Neural cell (in vitro differentiated cells): ENCODE measurements around the gene VWA5B1. TPM values are rescaled to one million over a fixed set of nuclear protein-coding genes. Genes with fewer than 3 reads are reported as not detected.
"Not testable (repeated sequence)": the region's sequence is repeated elsewhere in the genome, so short reads cannot be mapped to it uniquely, and the experiment has no call there.

Experiments
- H2AFZ ChIP-seq: fragments of 200-600, 300-800 bp; sonication (generic), shearing (Covaris generic); 2 replicates; pipeline ENCODE4 v1.6.0; 2014; ENCODE audit warnings: low read depth, mild to moderate bottlenecking, antibody characterized with exemption, low read length, moderate library complexity
- H3F3A ChIP-seq: fragments of 200-600 bp; shearing (Covaris generic); 2 replicates; pipeline ENCODE4 v1.6.1; 2016; ENCODE audit warnings: mild to moderate bottlenecking, moderate library complexity, mixed read lengths, antibody characterized with exemption, low read length; ENCODE audit not compliant: insufficient read depth, poor library complexity, severe bottlenecking
- H3K27ac ChIP-seq: fragments of 200-600, 300-800 bp; sonication (generic), shearing (Covaris generic); 2 replicates; pipeline ENCODE4 v1.5.1; 2014; ENCODE audit warnings: mild to moderate bottlenecking, low read length, moderate library complexity
- H3K27me3 ChIP-seq: fragments of 300-800, 200-600 bp; sonication (generic), shearing (Covaris generic); 2 replicates; pipeline ENCODE4 v1.6.0; 2014; ENCODE audit warnings: mild to moderate bottlenecking, low read depth, low read length, moderate library complexity; ENCODE audit not compliant: insufficient read depth
- H3K36me3 ChIP-seq: fragments of 300-800, 200-600 bp; sonication (generic), shearing (Covaris generic); 2 replicates; pipeline ENCODE4 v1.5.1; 2014; ENCODE audit warnings: mild to moderate bottlenecking, antibody characterized with exemption, low read length, moderate library complexity; ENCODE audit not compliant: insufficient read depth
- H3K4me2 ChIP-seq: fragments of 300-800, 200-600 bp; sonication (generic), shearing (Covaris generic); 2 replicates; pipeline ENCODE4 v1.6.0; 2014; ENCODE audit warnings: mild to moderate bottlenecking, low read length
- H3K4me3 ChIP-seq: fragments of 300-800, 200-600 bp; sonication (generic), shearing (Covaris generic); 2 replicates; pipeline ENCODE4 v1.5.1; 2014; ENCODE audit warnings: mild to moderate bottlenecking, low read length, moderate library complexity
- H3K79me2 ChIP-seq: fragments of 200-600 bp; shearing (Covaris generic); replicated peaks from 2 replicates; pipeline ENCODE4 v1.6.0; 2014; ENCODE audit warnings: mild to moderate bottlenecking, low read length, moderate library complexity; ENCODE audit not compliant: insufficient read depth
- H3K9ac ChIP-seq: fragments of 300-800, 200-600 bp; sonication (generic), shearing (Covaris generic); 2 replicates; pipeline ENCODE4 v1.6.1; 2016; ENCODE audit warnings: mild to moderate bottlenecking, low read length, mixed read lengths
- H3K9me2 ChIP-seq: fragments of 200-600 bp; shearing (Covaris generic); 2 replicates; pipeline ENCODE4 v1.6.1; 2016; ENCODE audit warnings: mild to moderate bottlenecking, low read length, mixed read lengths; ENCODE audit not compliant: insufficient read depth
- H3K9me3 ChIP-seq: fragments of 200-600, 300-800 bp; sonication (generic), shearing (Covaris generic); 2 replicates; pipeline ENCODE4 v1.6.1; 2016; ENCODE audit warnings: mild to moderate bottlenecking, mixed run types, low read length, moderate library complexity, mixed read lengths
- H4K20me1 ChIP-seq: fragments of 200-600 bp; shearing (Covaris generic); 2 replicates; pipeline ENCODE4 v1.6.1; 2016; ENCODE audit warnings: mild to moderate bottlenecking, mixed run types; ENCODE audit not compliant: insufficient read depth
- EP300 ChIP-seq: fragments of 450-650 bp; conservative IDR thresholded peaks from 2 replicates; pipeline ENCODE4 v1.6.1; 2014; ENCODE audit warnings: antibody characterized with exemption, mild to moderate bottlenecking, moderate library complexity; ENCODE audit not compliant: poor library complexity, severe bottlenecking
- EZH2 ChIP-seq: fragments of 200-600, 300-800 bp; shearing (Covaris generic), sonication (generic); IDR thresholded peaks from 2 replicates; pipeline ENCODE4 v1.6.1; 2014; ENCODE audit warnings: antibody characterized with exemption, low read length, borderline replicate concordance, mild to moderate bottlenecking; ENCODE audit not compliant: insufficient read depth, poor library complexity, severe bottlenecking
- MXI1 ChIP-seq: fragments of 450-650 bp; conservative IDR thresholded peaks from 2 replicates; pipeline ENCODE4 v1.6.1; 2014; ENCODE audit warnings: antibody characterized with exemption, mild to moderate bottlenecking; ENCODE audit not compliant: poor library complexity, severe bottlenecking
- POLR2AphosphoS5 ChIP-seq: IDR thresholded peaks from 2 replicates; pipeline ENCODE4 v1.6.1; 2012
- RAD21 ChIP-seq: fragments of 450-650 bp; conservative IDR thresholded peaks from 2 replicates; pipeline ENCODE4 v1.6.1; 2014; ENCODE audit warnings: antibody characterized with exemption, mild to moderate bottlenecking, moderate library complexity
- SMC3 ChIP-seq: fragments of 450-650 bp; conservative IDR thresholded peaks from 2 replicates; pipeline ENCODE4 v1.6.1; 2014; ENCODE audit warnings: antibody characterized with exemption, mild to moderate bottlenecking, moderate library complexity; ENCODE audit not compliant: poor library complexity
- TAF1 ChIP-seq: IDR thresholded peaks from 2 replicates; pipeline ENCODE4 v1.6.1; 2012; ENCODE audit warnings: low read depth
- polyA plus RNA-seq: library from polyadenylated mRNA; depleted of rRNA; stranded (reverse); fragments of >200 nt; gene quantifications from 2 replicates; pipeline ENCODE4 v1.2.3, GENCODE V29; 2014
- TF ChIP-seq, protein P1 (sequence below): fragments of 450-650 bp; IDR thresholded peaks from 2 replicates; pipeline ENCODE4 v1.5.1; 2014; ENCODE audit warnings: antibody characterized with exemption, mild to moderate bottlenecking, moderate library complexity; ENCODE audit not compliant: poor library complexity, severe bottlenecking
- TF ChIP-seq, protein P2 (sequence below): IDR thresholded peaks from 2 replicates; pipeline ENCODE4 v1.6.1; 2012; ENCODE audit warnings: borderline replicate concordance

Gene VWA5B1
- polyA plus RNA-seq, 1 donor from 2014 or later: 0.27 TPM

DNA sequence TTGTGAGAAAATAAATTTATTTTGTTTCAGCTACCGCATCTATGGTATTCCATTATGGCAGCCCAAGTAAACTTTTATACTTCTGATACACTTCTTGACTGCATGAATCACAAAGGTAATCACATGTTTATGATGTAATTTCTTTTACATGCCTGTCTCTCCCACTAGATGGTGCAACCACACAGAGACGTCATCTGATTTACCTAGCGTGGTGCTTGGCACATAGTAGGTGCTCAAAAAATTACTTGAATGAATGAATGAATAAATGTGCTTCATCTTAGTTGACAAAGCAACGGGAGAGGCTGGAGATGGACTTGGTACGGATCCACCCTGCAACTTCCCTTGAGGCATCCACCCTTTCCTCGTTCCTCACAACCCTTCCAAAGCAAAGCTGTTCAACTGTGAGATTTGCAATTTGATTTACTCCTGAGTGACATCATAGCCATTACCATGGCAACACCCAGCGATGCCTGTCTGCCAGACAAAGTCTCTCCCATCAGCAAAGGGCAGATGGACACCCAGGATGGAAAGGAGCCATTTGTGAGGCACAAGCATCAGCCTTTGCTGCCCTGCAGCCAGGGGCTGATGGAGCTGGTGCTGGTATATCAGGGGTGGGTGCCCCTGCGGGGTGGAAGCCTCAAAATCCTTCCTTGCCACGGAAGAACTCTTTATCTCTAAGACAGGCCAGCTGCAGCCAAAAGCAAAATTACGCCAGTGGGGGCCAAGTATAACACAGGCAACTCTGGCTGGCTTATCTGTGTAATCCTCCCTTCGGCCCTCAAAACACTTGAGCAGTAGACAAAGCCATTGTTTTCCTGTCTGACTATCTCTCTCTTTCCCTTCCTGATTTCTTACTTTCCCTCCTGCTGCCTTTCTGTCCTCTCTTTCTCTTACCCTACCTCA, 18.9 kb upstream of the VWA5B1 start:
- H3K9ac ChIP-seq: peak overlapping the region; percentile 48
- H3K27me3 ChIP-seq: no peaks in the 10 kb centered on the region
- no peaks in the 10 kb centered on the region for H3K79me2 ChIP-seq

DNA sequence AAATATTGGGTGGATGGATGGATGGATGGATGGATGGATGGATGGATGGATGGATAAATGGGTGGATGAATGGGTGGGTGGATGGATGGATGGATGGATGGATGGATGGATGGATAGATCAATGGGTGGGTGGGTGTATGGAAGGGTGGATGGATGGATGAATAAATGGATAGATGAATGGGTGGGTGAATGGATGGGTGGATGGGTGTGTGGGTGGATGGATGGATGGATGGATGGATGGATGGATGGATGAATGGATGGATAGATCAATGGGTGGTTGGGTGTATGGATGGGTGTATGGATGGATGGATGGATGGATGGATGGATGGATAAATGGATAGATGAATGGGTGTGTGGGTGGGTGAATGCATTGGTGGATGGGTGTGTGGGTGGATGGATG, 17.0 kb upstream of the VWA5B1 start:
- not testable (repeated sequence) for H3K4me3 ChIP-seq, H2AFZ ChIP-seq, H3K79me2 ChIP-seq, H3K36me3 ChIP-seq, H3K27ac ChIP-seq, H3K9me2 ChIP-seq, H4K20me1 ChIP-seq, H3K27me3 ChIP-seq, H3K4me2 ChIP-seq, H3K9ac ChIP-seq, H3K9me3 ChIP-seq, H3F3A ChIP-seq

More for the DNA sequence above, 18.9 kb upstream of the VWA5B1 start:
- H3K4me2 ChIP-seq: no peak overlapping the region
- no peaks in the 10 kb centered on the region for H3K36me3 ChIP-seq
- no peaks in the 10 kb centered on the region for H4K20me1 ChIP-seq
- peak overlapping the region; percentile 19 for H3K4me3 ChIP-seq
- H3F3A ChIP-seq: no peaks in the 10 kb centered on the region
- no peak for TF ChIP-seq POLR2AphosphoS5
- TF ChIP-seq EZH2: no peak
- TF ChIP-seq TAF1: no peak
- TF ChIP-seq, protein P1, sequence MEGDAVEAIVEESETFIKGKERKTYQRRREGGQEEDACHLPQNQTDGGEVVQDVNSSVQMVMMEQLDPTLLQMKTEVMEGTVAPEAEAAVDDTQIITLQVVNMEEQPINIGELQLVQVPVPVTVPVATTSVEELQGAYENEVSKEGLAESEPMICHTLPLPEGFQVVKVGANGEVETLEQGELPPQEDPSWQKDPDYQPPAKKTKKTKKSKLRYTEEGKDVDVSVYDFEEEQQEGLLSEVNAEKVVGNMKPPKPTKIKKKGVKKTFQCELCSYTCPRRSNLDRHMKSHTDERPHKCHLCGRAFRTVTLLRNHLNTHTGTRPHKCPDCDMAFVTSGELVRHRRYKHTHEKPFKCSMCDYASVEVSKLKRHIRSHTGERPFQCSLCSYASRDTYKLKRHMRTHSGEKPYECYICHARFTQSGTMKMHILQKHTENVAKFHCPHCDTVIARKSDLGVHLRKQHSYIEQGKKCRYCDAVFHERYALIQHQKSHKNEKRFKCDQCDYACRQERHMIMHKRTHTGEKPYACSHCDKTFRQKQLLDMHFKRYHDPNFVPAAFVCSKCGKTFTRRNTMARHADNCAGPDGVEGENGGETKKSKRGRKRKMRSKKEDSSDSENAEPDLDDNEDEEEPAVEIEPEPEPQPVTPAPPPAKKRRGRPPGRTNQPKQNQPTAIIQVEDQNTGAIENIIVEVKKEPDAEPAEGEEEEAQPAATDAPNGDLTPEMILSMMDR: peak; percentile 57
- peak; percentile 44 for TF ChIP-seq EP300
- TF ChIP-seq MXI1: no peak
- peak; percentile 60 for TF ChIP-seq SMC3
- TF ChIP-seq, protein P2, sequence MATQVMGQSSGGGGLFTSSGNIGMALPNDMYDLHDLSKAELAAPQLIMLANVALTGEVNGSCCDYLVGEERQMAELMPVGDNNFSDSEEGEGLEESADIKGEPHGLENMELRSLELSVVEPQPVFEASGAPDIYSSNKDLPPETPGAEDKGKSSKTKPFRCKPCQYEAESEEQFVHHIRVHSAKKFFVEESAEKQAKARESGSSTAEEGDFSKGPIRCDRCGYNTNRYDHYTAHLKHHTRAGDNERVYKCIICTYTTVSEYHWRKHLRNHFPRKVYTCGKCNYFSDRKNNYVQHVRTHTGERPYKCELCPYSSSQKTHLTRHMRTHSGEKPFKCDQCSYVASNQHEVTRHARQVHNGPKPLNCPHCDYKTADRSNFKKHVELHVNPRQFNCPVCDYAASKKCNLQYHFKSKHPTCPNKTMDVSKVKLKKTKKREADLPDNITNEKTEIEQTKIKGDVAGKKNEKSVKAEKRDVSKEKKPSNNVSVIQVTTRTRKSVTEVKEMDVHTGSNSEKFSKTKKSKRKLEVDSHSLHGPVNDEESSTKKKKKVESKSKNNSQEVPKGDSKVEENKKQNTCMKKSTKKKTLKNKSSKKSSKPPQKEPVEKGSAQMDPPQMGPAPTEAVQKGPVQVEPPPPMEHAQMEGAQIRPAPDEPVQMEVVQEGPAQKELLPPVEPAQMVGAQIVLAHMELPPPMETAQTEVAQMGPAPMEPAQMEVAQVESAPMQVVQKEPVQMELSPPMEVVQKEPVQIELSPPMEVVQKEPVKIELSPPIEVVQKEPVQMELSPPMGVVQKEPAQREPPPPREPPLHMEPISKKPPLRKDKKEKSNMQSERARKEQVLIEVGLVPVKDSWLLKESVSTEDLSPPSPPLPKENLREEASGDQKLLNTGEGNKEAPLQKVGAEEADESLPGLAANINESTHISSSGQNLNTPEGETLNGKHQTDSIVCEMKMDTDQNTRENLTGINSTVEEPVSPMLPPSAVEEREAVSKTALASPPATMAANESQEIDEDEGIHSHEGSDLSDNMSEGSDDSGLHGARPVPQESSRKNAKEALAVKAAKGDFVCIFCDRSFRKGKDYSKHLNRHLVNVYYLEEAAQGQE: no peak
- TF ChIP-seq RAD21: peak; percentile 57
- peak overlapping the region; percentile 32 for H2AFZ ChIP-seq
- no peaks in the 10 kb centered on the region for H3K9me3 ChIP-seq
- H3K27ac ChIP-seq: peak overlapping the region; percentile 46
- H3K9me2 ChIP-seq: no peaks in the 10 kb centered on the region
